Thymus (tissue), 14 donors: ENCODE data around the gene PTGR2. TPM values are rescaled to one million over a fixed set of nuclear protein-coding genes. Genes with fewer than 3 reads are reported as not detected.

Source experiments
- DNase-seq, 9 donors: peaks; one replicate each; pipeline ENCODE4 v3.0.0-alpha.2; 2013; ENCODE audit warnings: low spot score in 9 of 9, low read depth in 6 of 9, missing footprints in 1 of 9
- H3K27ac ChIP-seq, 2 donors: one replicate each; pipeline ENCODE4 v1.5.1; 2013; ENCODE audit warnings: control low read depth in 1 of 2, low read depth in 1 of 2, low read length in 1 of 2, mild to moderate bottlenecking in 1 of 2, moderate library complexity in 1 of 2
- H3K27me3 ChIP-seq, 2 donors: one replicate each; pipeline ENCODE4 v1.5.1; 2013; ENCODE audit warnings: low read length in 1 of 2; ENCODE audit not compliant: control insufficient read depth in 2 of 2, insufficient read depth in 1 of 2
- H3K36me3 ChIP-seq, 2 donors: one replicate each; pipeline ENCODE4 v1.5.1; 2013; ENCODE audit warnings: low read length in 1 of 2, mild to moderate bottlenecking in 1 of 2, moderate library complexity in 1 of 2; ENCODE audit not compliant: control insufficient read depth in 2 of 2, insufficient read depth in 2 of 2
- H3K4me1 ChIP-seq, 2 donors: one replicate each; pipeline ENCODE4 v1.5.1; 2013; ENCODE audit warnings: low read length in 2 of 2; ENCODE audit not compliant: control insufficient read depth in 2 of 2, insufficient read depth in 2 of 2
- H3K4me3 ChIP-seq, 2 donors: one replicate each; pipeline ENCODE4 v1.5.1; 2013; ENCODE audit warnings: low read length in 2 of 2, control low read depth in 1 of 2, mild to moderate bottlenecking in 1 of 2
- H3K9me3 ChIP-seq, 2 donors: one replicate each; pipeline ENCODE4 v1.5.1; 2013; ENCODE audit warnings: low read length in 1 of 2, mild to moderate bottlenecking in 1 of 2; ENCODE audit not compliant: control insufficient read depth in 2 of 2, insufficient read depth in 1 of 2
- WGBS: extraction: QIAGEN DNeasy Blood & Tissue Kit; methylation state at CpG from one replicate; pipeline ENCODE4 v1.1.7; 2013; 5-methylcytosine and 5-hydroxymethylcytosine counted together
- long read RNA-seq, 10 donors: transcript quantifications; one replicate each; lab custom pipeline, GENCODE V29; 2026
- polyA plus RNA-seq: library from polyadenylated mRNA; stranded (reverse); fragments of 200-250 nt; gene quantifications from one replicate; pipeline ENCODE4 v1.2.3, GENCODE V29; 2013
- total RNA-seq: library from RNA; stranded (reverse); fragments of 120-200 nt; gene quantifications from one replicate; pipeline ENCODE4 v1.2.4, GENCODE V29; 2013
- donor health status: healthy.

Gene PTGR2
- total RNA-seq (4.9 TPM), polyA plus RNA-seq (7.9 TPM)
- long read RNA-seq, donor 1 = 0 reads
- long read RNA-seq, donor 2 = 0 reads
- long read RNA-seq, donor 3 = 0 reads
- long read RNA-seq, donor 4, partial matches to known transcripts = 0 of 1 reads
- long read RNA-seq, donor 4, other reads (novel, unspliced or antisense) = 0 of 1 reads
- long read RNA-seq, donor 5, partial matches to known transcripts = 0 of 4 reads
- long read RNA-seq, donor 5, other reads (novel, unspliced or antisense) = 0 of 4 reads
- long read RNA-seq, donor 6 = 0 reads
- long read RNA-seq, donor 7, partial matches to known transcripts = 0 of 1 reads
- long read RNA-seq, donor 7, other reads (novel, unspliced or antisense) = 0 of 1 reads
- long read RNA-seq, donor 8 = 0 reads
- long read RNA-seq, donor 9 = 0 reads
- long read RNA-seq, donor 10 = 0 reads

- Histone ChIP-seq H3K36me3 (no peaks in the 10 kb centered on the region), H3K4me1 (peaks cover 5 to 10% of the 10 kb centered on the region in 2 donors), H3K27me3 (no peaks in the 10 kb centered on the region), H3K4me3 (peak within 1 kb of the TSS; percentile 48 to 70), H3K27ac (peak within 1 kb of the TSS; percentile 74 to 91), H3K9me3 (no peaks in the 10 kb centered on the region)
- DNase-seq = peak; percentile 73 to 95 (median 84)
- WGBS = under 1% methylated on average over 51 of the region's 51 CpGs
Measured at GRCh38 chr14:73851567-73852382, at the start of gene PTGR2. PTGR2 (plus strand) TSS chr14:73851831; CDS start chr14:73858863, 7,032 bp downstream.

DNA sequence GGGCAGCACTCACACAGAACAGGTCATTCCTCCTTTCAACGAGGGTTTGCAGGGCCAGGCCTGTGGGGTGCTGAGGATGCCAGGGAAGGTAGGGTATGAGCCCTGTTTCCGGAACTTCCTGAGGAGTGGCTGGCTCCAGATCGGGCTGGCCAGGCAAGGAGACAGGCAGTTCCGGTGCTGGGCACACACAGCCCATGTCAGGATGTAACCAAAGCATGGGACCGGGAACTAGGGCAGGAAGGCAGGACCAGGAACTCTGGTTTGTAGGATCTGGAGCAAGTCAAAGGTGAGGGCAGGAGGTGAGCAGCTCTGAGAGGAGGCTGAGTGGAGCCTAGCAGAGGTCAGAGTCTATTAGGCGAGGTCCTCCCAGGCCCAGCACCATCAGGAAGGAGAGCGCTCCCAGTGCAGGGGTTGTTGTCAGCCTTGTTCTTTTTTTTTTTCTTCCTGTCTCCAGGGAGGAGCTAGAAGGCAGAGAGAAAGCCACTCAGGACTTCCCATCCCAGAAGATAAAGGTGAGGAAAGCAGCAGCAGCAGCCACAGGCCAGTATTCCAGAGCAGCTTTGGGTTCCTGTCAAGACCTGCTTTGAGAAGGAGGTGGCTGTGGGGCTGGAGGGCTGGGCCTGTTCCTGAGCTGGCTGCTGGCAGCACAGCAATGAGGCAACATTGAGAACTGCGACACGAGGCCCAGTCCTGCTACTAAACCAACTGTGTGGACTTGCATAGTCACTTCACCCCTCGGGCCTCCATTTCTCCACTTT is 49.0 kb upstream of the PTGR2 start:
- H3K4me3 ChIP-seq = no peak overlapping the region
- no peak overlapping the region for H3K27ac ChIP-seq
- H3K27me3 ChIP-seq = no peaks in the 10 kb centered on the region
- 96% methylated on average over 10 of the region's 10 CpGs for WGBS
- no peak for DNase-seq
- H3K36me3 ChIP-seq = no peaks in the 10 kb centered on the region
- H3K4me1 ChIP-seq = peaks cover 0 to under 1% of the 10 kb centered on the region in 2 donors
- H3K9me3 ChIP-seq = no peaks in the 10 kb centered on the region

DNA sequence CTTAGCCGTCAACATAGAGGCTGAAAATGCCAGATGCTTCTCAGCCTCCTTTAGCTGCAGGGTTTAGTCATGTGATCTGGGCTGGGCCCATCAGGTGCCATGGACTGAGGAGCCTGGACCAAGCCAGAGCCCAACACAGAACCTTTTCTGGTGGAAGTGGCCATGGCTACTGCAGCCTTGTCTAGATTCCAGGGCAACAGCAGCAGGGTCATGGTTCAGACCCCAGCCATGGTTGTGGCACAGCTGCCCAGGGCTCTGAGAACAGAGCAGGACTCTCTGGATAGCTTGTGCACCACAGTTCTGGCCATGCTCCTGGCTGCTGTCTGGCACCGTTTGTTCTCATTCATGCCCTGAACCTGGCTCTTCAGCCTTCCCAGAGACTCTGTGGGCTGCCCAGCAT is 47.0 kb upstream of the PTGR2 start:
- 98% methylated on average over 2 of the region's 2 CpGs for WGBS

GRCh38 chr14:73807457-73807856 is 44.2 kb upstream of the PTGR2 start:
- Histone ChIP-seq H3K4me3 (no peak overlapping the region), H3K9me3 (no peaks in the 10 kb centered on the region), H3K27ac (no peak overlapping the region), H3K36me3 (no peaks in the 10 kb centered on the region), H3K4me1 (no peaks in the 10 kb centered on the region), H3K27me3 (no peaks in the 10 kb centered on the region)
- no peak for DNase-seq
- WGBS = 100% methylated on average over 1 of the region's 1 CpG

More for the DNA sequence above, 47.0 kb upstream of the PTGR2 start:
- Histone ChIP-seq H3K4me3 (no peak overlapping the region), H3K9me3 (no peaks in the 10 kb centered on the region), H3K27ac (no peak overlapping the region), H3K27me3 (no peaks in the 10 kb centered on the region), H3K4me1 (no peaks in the 10 kb centered on the region), H3K36me3 (no peaks in the 10 kb centered on the region)
- no peak for DNase-seq

GRCh38 chr14:73809391-73809790 is 42.2 kb upstream of the PTGR2 start:
- no peak for DNase-seq
- Histone ChIP-seq H3K27me3 (no peaks in the 10 kb centered on the region), H3K4me3 (no peak overlapping the region), H3K36me3 (no peaks in the 10 kb centered on the region), H3K4me1 (no peaks in the 10 kb centered on the region), H3K9me3 (no peaks in the 10 kb centered on the region), H3K27ac (no peak overlapping the region)
- 92% methylated on average over 6 of the region's 6 CpGs for WGBS

- H3K4me1 ChIP-seq = no peaks in the 10 kb centered on the region
- H3K27me3 ChIP-seq = no peaks in the 10 kb centered on the region
- no peaks in the 10 kb centered on the region for H3K36me3 ChIP-seq
- WGBS = 75% methylated on average over 13 of the region's 13 CpGs
- no peaks in the 10 kb centered on the region for H3K9me3 ChIP-seq
- no peak for DNase-seq
- no peak overlapping the region for H3K27ac ChIP-seq
- H3K4me3 ChIP-seq = no peak overlapping the region
Measured at GRCh38 chr14:73810478-73811163, 41.0 kb upstream of the PTGR2 start.

GRCh38 chr14:73811164-73811503 is 40.5 kb upstream of the PTGR2 start:
- Histone ChIP-seq H3K9me3 (no peaks in the 10 kb centered on the region), H3K36me3 (no peaks in the 10 kb centered on the region), H3K4me3 (no peak overlapping the region), H3K27me3 (no peaks in the 10 kb centered on the region), H3K27ac (no peak overlapping the region), H3K4me1 (peaks cover 0 to 2% of the 10 kb centered on the region in 2 donors)
- WGBS = 93% methylated on average over 2 of the region's 2 CpGs
- DNase-seq = no peak

GRCh38 chr14:73814153-73814552 is 37.5 kb upstream of the PTGR2 start:
- Histone ChIP-seq H3K4me1 (peaks cover 0 to 6% of the 10 kb centered on the region in 2 donors), H3K36me3 (no peaks in the 10 kb centered on the region), H3K4me3 (no peak overlapping the region), H3K27me3 (no peaks in the 10 kb centered on the region), H3K27ac (no peak overlapping the region), H3K9me3 (no peaks in the 10 kb centered on the region)
- WGBS = 81% methylated on average over 4 of the region's 4 CpGs
- no peak for DNase-seq
